WI38 (cell line): ENCODE results near the gene NTSR1.

Experiments
- H3K4me3 ChIP-seq: 2 replicates; pipeline ENCODE4 v1.5.1; 2011; ENCODE audit warnings: low read depth, mild to moderate bottlenecking, control low read depth, low read length
- CTCF ChIP-seq: IDR thresholded peaks from 2 replicates; pipeline ENCODE4 v1.5.1; 2012; ENCODE audit warnings: low read depth, mild to moderate bottlenecking, control low read depth, low read length

Gene NTSR1

GRCh38 chr20:62684981-62685380 lies 23.7 kb upstream of the NTSR1 start:
- no peak for TF ChIP-seq CTCF
- H3K4me3 ChIP-seq, result no peak overlapping the region

- no peak overlapping the region for H3K4me3 ChIP-seq
- no peak for TF ChIP-seq CTCF
Measured at GRCh38 chr20:62685781-62686555, 22.7 kb upstream of the NTSR1 start.

- TF ChIP-seq CTCF, result no peak
- no peak overlapping the region for H3K4me3 ChIP-seq
Measured at GRCh38 chr20:62686869-62687830, 21.5 kb upstream of the NTSR1 start.

- TF ChIP-seq CTCF, result no peak
- no peak overlapping the region for H3K4me3 ChIP-seq
Measured at GRCh38 chr20:62688083-62688482, 20.6 kb upstream of the NTSR1 start.

GRCh38 chr20:62688855-62689460 lies 19.7 kb upstream of the NTSR1 start:
- H3K4me3 ChIP-seq, result no peak overlapping the region
- peak; percentile 20; the same call in 1 of the 2 replicates for TF ChIP-seq CTCF

- TF ChIP-seq CTCF, result no peak
- no peak overlapping the region for H3K4me3 ChIP-seq
Measured at GRCh38 chr20:62689861-62690260, 18.8 kb upstream of the NTSR1 start.
